Adipocyte (in vitro differentiated cells): ENCODE results near the gene PELI1.
A peak's percentile ranks its signal among the peaks of the same experiment; 100 is the strongest.

ENCODE experiments used
- DNase-seq: peaks from one replicate; pipeline ENCODE4 v3.0.0-alpha.2; 2015; ENCODE audit warnings: low read depth
- H3K27me3 ChIP-seq: replicated peaks from 2 replicates; pipeline ENCODE4 v1.7.0; 2013; ENCODE audit warnings: mild to moderate bottlenecking, low read length, moderate library complexity; ENCODE audit not compliant: control insufficient read depth, insufficient read depth
- H3K36me3 ChIP-seq: 2 replicates; pipeline ENCODE4 v1.7.0; 2013; ENCODE audit warnings: low read length, mild to moderate bottlenecking, moderate library complexity; ENCODE audit not compliant: control insufficient read depth, insufficient read depth, severe bottlenecking
- H3K4me1 ChIP-seq: 2 replicates; pipeline ENCODE4 v1.7.0; 2013; ENCODE audit warnings: mild to moderate bottlenecking, low read length, moderate library complexity; ENCODE audit not compliant: control insufficient read depth, insufficient read depth
- H3K4me3 ChIP-seq: 2 replicates; pipeline ENCODE4 v1.7.0; 2013; ENCODE audit warnings: mild to moderate bottlenecking, low read length, moderate library complexity
- H3K9ac ChIP-seq: 2 replicates; pipeline ENCODE4 v1.7.0; 2013; ENCODE audit warnings: mild to moderate bottlenecking, low read length, moderate library complexity
- H3K9me3 ChIP-seq: 2 replicates; pipeline ENCODE4 v1.7.0; 2013; ENCODE audit warnings: mild to moderate bottlenecking, low read length, moderate library complexity; ENCODE audit not compliant: control insufficient read depth

The PELI1 gene

GRCh38 chr2:64133828-64134227 is 10.4 kb downstream of the PELI1 start:
- no peaks in the 10 kb centered on the region for H3K9me3 ChIP-seq
- no peaks in the 10 kb centered on the region for H3K36me3 ChIP-seq
- peaks cover 9% of the 10 kb centered on the region for H3K4me1 ChIP-seq
- H3K9ac ChIP-seq: no peak overlapping the region
- no peak overlapping the region for H3K4me3 ChIP-seq
- no peaks in the 10 kb centered on the region for H3K27me3 ChIP-seq
- DNase-seq: peak; percentile 51

GRCh38 chr2:64133354-64133753 is 10.9 kb downstream of the PELI1 start:
- no peak overlapping the region for H3K4me3 ChIP-seq
- no peaks in the 10 kb centered on the region for H3K36me3 ChIP-seq
- no peaks in the 10 kb centered on the region for H3K27me3 ChIP-seq
- H3K9ac ChIP-seq: no peak overlapping the region
- H3K9me3 ChIP-seq: no peaks in the 10 kb centered on the region
- H3K4me1 ChIP-seq: peaks cover 13% of the 10 kb centered on the region
- DNase-seq: no peak

GRCh38 chr2:64130333-64130732 is 13.9 kb downstream of the PELI1 start:
- Histone ChIP-seq H3K9me3 (no peaks in the 10 kb centered on the region), H3K36me3 (no peaks in the 10 kb centered on the region), H3K9ac (no peak overlapping the region), H3K4me3 (no peak overlapping the region), H3K4me1 (peaks cover 13% of the 10 kb centered on the region), H3K27me3 (no peaks in the 10 kb centered on the region)
- no peak for DNase-seq

GRCh38 chr2:64128943-64129391 is 15.3 kb downstream of the PELI1 start:
- peak; percentile 40 for DNase-seq
- H3K27me3 ChIP-seq: no peaks in the 10 kb centered on the region
- peaks cover 17% of the 10 kb centered on the region for H3K4me1 ChIP-seq
- H3K4me3 ChIP-seq: no peak overlapping the region
- H3K36me3 ChIP-seq: no peaks in the 10 kb centered on the region
- no peaks in the 10 kb centered on the region for H3K9me3 ChIP-seq
- H3K9ac ChIP-seq: no peak overlapping the region

- Histone ChIP-seq H3K27me3 (no peaks in the 10 kb centered on the region), H3K9ac (no peak overlapping the region), H3K4me3 (no peak overlapping the region), H3K4me1 (peaks cover 17% of the 10 kb centered on the region), H3K36me3 (no peaks in the 10 kb centered on the region), H3K9me3 (no peaks in the 10 kb centered on the region)
- DNase-seq: no peak
Measured at GRCh38 chr2:64128406-64128805, 15.8 kb downstream of the PELI1 start.

GRCh38 chr2:64127119-64127518 is 17.1 kb downstream of the PELI1 start:
- no peak overlapping the region for H3K9ac ChIP-seq
- H3K4me3 ChIP-seq: no peak overlapping the region
- H3K4me1 ChIP-seq: peaks cover 17% of the 10 kb centered on the region
- no peak for DNase-seq
- H3K27me3 ChIP-seq: no peaks in the 10 kb centered on the region
- no peaks in the 10 kb centered on the region for H3K9me3 ChIP-seq
- H3K36me3 ChIP-seq: no peaks in the 10 kb centered on the region

- Histone ChIP-seq H3K9ac (no peak overlapping the region), H3K4me1 (peaks cover 17% of the 10 kb centered on the region), H3K27me3 (no peaks in the 10 kb centered on the region), H3K36me3 (no peaks in the 10 kb centered on the region), H3K4me3 (no peak overlapping the region), H3K9me3 (no peaks in the 10 kb centered on the region)
- no peak for DNase-seq
Measured at GRCh38 chr2:64126601-64127000, 17.6 kb downstream of the PELI1 start.

GRCh38 chr2:64124571-64124970 is 19.6 kb downstream of the PELI1 start:
- Histone ChIP-seq H3K27me3 (no peaks in the 10 kb centered on the region), H3K4me1 (peaks cover 15% of the 10 kb centered on the region), H3K9me3 (no peaks in the 10 kb centered on the region)

GRCh38 chr2:64124168-64124567 is 20.1 kb downstream of the PELI1 start:
- H3K9me3 ChIP-seq: no peaks in the 10 kb centered on the region
- DNase-seq: no peak

More at GRCh38 chr2:64124571-64124970, 19.6 kb downstream of the PELI1 start:
- no peak overlapping the region for H3K4me3 ChIP-seq
- DNase-seq: no peak
- no peaks in the 10 kb centered on the region for H3K36me3 ChIP-seq
- no peak overlapping the region for H3K9ac ChIP-seq

GRCh38 chr2:64123740-64124139 is 20.5 kb downstream of the PELI1 start:
- Histone ChIP-seq H3K27me3 (no peaks in the 10 kb centered on the region), H3K9me3 (no peaks in the 10 kb centered on the region), H3K9ac (no peak overlapping the region), H3K4me3 (no peak overlapping the region), H3K4me1 (peaks cover 7% of the 10 kb centered on the region), H3K36me3 (no peaks in the 10 kb centered on the region)
- DNase-seq: no peak

More at GRCh38 chr2:64124168-64124567, 20.1 kb downstream of the PELI1 start:
- Histone ChIP-seq H3K4me3 (no peak overlapping the region), H3K9ac (no peak overlapping the region), H3K36me3 (no peaks in the 10 kb centered on the region), H3K27me3 (no peaks in the 10 kb centered on the region), H3K4me1 (peaks cover 10% of the 10 kb centered on the region)

- no peaks in the 10 kb centered on the region for H3K36me3 ChIP-seq
- DNase-seq: no peak
- H3K9ac ChIP-seq: no peak overlapping the region
- peaks cover 3% of the 10 kb centered on the region for H3K4me1 ChIP-seq
- H3K9me3 ChIP-seq: no peaks in the 10 kb centered on the region
- no peak overlapping the region for H3K4me3 ChIP-seq
- H3K27me3 ChIP-seq: no peaks in the 10 kb centered on the region
Measured at GRCh38 chr2:64122358-64122757, 21.9 kb downstream of the PELI1 start.

GRCh38 chr2:64120928-64121327 is 23.3 kb downstream of the PELI1 start:
- DNase-seq: no peak
- H3K36me3 ChIP-seq: no peaks in the 10 kb centered on the region
- no peaks in the 10 kb centered on the region for H3K9me3 ChIP-seq
- no peak overlapping the region for H3K4me3 ChIP-seq
- H3K27me3 ChIP-seq: no peaks in the 10 kb centered on the region
- peaks cover 13% of the 10 kb centered on the region for H3K4me1 ChIP-seq
- H3K9ac ChIP-seq: no peak overlapping the region
